Measurements from ENCODE around the gene PIPOX.

GRCh38 chr17:29048440-29049368 lies 5.8 kb downstream of the PIPOX start:
- TF ChIP-seq, protein P1, sequence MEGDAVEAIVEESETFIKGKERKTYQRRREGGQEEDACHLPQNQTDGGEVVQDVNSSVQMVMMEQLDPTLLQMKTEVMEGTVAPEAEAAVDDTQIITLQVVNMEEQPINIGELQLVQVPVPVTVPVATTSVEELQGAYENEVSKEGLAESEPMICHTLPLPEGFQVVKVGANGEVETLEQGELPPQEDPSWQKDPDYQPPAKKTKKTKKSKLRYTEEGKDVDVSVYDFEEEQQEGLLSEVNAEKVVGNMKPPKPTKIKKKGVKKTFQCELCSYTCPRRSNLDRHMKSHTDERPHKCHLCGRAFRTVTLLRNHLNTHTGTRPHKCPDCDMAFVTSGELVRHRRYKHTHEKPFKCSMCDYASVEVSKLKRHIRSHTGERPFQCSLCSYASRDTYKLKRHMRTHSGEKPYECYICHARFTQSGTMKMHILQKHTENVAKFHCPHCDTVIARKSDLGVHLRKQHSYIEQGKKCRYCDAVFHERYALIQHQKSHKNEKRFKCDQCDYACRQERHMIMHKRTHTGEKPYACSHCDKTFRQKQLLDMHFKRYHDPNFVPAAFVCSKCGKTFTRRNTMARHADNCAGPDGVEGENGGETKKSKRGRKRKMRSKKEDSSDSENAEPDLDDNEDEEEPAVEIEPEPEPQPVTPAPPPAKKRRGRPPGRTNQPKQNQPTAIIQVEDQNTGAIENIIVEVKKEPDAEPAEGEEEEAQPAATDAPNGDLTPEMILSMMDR (IDR thresholded peaks at IDR 0.05), result no peak
- TF ChIP-seq POLR2AphosphoS5 (IDR thresholded peaks at IDR 0.05) (no peak), POLR2A (IDR thresholded peaks at IDR 0.05) (no peak), EP300 (IDR thresholded peaks at IDR 0.05) (no peak)

Measured in gastroesophageal sphincter (tissue), 3 donors.